Muscle of leg (tissue), 11 donors: ENCODE results near the gene HOXB4. TPM values are rescaled to one million over a fixed set of nuclear protein-coding genes. Genes with fewer than 3 reads are reported as not detected.

ENCODE experiments used
- DNase-seq: peaks from one replicate; pipeline ENCODE4 v3.0.0; 2013
- H3K27ac ChIP-seq: one replicate; pipeline ENCODE4 v1.5.1; 2013; ENCODE audit warnings: mild to moderate bottlenecking, low read length, control low read depth
- H3K27me3 ChIP-seq: one replicate; pipeline ENCODE4 v1.6.1; 2013; ENCODE audit warnings: low read length; ENCODE audit not compliant: control insufficient read depth, insufficient read depth
- H3K36me3 ChIP-seq: one replicate; pipeline ENCODE4 v1.6.1; 2013; ENCODE audit warnings: low read length; ENCODE audit not compliant: control insufficient read depth, insufficient read depth
- H3K4me1 ChIP-seq: one replicate; pipeline ENCODE4 v1.6.1; 2013; ENCODE audit warnings: low read length; ENCODE audit not compliant: control insufficient read depth, insufficient read depth
- H3K4me3 ChIP-seq: one replicate; pipeline ENCODE4 v1.5.1; 2013; ENCODE audit warnings: low read length, control low read depth
- H3K9me3 ChIP-seq: replicated peaks from 2 replicates; pipeline ENCODE4 v1.6.1; 2013; ENCODE audit warnings: low read depth, low read length; ENCODE audit not compliant: control insufficient read depth
- WGBS: methylation state at CpG from one replicate; pipeline ENCODE4 v1.1.5; 2013; ENCODE audit warnings: missing lambda C conversion rate; ENCODE audit not compliant: insufficient coverage; 5-methylcytosine and 5-hydroxymethylcytosine counted together
- polyA plus RNA-seq, 8 donors: library from polyadenylated mRNA; unstranded; fragments of 120-200 nt; gene quantifications; one replicate each; pipeline versions ENCODE4 v1.2.1 to v1.2.3, GENCODE V29; 2013; ENCODE audit warnings: inconsistent platforms in 1 of 8, low replicate concordance in 1 of 8; ENCODE audit not compliant: insufficient read length in 8 of 8, insufficient read depth in 1 of 8
- total RNA-seq: library from RNA; stranded (reverse); fragments of 120-200 nt; gene quantifications from one replicate; pipeline ENCODE4 v1.2.4, GENCODE V29; 2013

The HOXB4 gene
- total and polyA plus RNA-seq, 9 donors, result 0.53 to 1.7 (median 1.2) TPM

GRCh38 chr17:48576479-48577309 is 1.5 kb downstream of the HOXB4 start:
- H3K27ac ChIP-seq, result no peak overlapping the region
- H3K9me3 ChIP-seq, result no peaks in the 10 kb centered on the region
- H3K27me3 ChIP-seq, result peaks cover 96% of the 10 kb centered on the region
- no peak for DNase-seq
- H3K4me3 ChIP-seq, result peak overlapping the region; percentile 37
- peaks cover 29% of the 10 kb centered on the region for H3K4me1 ChIP-seq
- WGBS, result 15% methylated on average over 15 of the region's 43 CpGs
- H3K36me3 ChIP-seq, result no peaks in the 10 kb centered on the region

GRCh38 chr17:48575673-48576478 is 2.3 kb downstream of the HOXB4 start:
- Histone ChIP-seq H3K27me3 (peaks cover 96% of the 10 kb centered on the region), H3K4me1 (peaks cover 35% of the 10 kb centered on the region), H3K27ac (peak overlapping the region; percentile 47), H3K4me3 (no peak overlapping the region), H3K36me3 (no peaks in the 10 kb centered on the region), H3K9me3 (no peaks in the 10 kb centered on the region)
- WGBS, result 12% methylated on average over 12 of the region's 22 CpGs
- DNase-seq, result no peak

- Histone ChIP-seq H3K9me3 (no peaks in the 10 kb centered on the region), H3K27ac (no peak overlapping the region), H3K27me3 (peaks cover 96% of the 10 kb centered on the region), H3K4me3 (no peak overlapping the region), H3K4me1 (peaks cover 41% of the 10 kb centered on the region), H3K36me3 (no peaks in the 10 kb centered on the region)
- WGBS, result no CpG with 5 or more reads among the region's 7 CpGs
- no peak for DNase-seq
Observed at GRCh38 chr17:48575066-48575582, 3.0 kb downstream of the HOXB4 start.

DNA sequence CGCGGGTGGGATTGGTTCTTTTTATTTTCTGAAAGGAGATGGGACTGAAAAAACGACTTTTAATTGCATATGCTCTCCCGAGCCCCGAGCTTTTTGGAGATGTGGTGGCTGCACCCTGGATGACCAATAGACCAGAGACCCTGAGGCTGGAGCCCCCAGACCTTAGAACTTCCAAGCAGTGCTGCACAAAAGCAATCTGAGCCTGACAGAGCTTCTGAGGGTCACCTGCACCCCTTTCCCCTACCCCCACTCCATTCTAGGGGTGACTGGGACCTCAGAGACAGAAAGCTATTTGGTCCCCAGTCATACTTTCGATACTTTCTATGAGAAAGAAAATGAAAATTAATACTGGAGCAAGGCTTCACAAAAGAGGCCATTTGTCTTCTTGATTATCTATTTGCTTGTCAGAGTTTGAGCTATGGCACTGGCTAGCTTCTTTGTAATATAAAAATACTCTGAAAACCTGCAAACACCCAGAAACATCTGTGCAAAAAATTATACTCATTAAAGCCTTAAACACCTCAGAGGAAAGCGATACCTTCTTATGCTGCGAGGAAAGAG is 3.6 kb downstream of the HOXB4 start:
- Histone ChIP-seq H3K27ac (no peak overlapping the region), H3K27me3 (peaks cover 96% of the 10 kb centered on the region), H3K36me3 (no peaks in the 10 kb centered on the region), H3K4me3 (no peak overlapping the region), H3K4me1 (peaks cover 41% of the 10 kb centered on the region), H3K9me3 (no peaks in the 10 kb centered on the region)
- WGBS, result 25% methylated on average over 5 of the region's 8 CpGs
- no peak for DNase-seq

DNA sequence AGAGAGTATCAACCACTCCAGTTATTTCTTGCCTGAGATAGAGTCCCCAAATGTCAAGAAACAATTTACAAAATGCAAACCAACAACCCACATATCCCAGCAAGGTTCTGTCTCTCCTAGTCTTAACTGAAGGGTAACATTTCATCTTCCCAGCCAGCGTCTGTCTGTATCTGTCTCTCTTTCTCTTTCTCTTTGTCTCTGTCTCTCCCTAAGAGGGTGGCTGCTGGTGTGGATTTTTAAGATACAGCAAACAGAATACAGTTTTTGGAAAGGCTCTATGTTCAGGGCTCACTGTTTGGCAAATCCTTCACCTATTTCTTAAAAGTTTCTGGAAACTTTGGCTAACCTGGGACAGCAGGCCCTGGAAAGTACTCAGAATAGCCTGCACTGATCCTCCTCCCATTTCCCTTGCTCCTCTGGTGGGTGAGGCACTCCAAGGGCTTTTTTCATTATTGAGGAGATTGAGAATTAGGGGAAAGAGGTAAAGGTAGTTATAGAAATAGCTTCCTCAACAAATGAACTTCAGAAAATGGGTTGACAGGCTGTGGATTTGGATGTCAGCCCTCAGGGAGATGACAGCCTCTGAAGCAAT is 6.2 kb downstream of the HOXB4 start:
- no CpG with 5 or more reads among the region's 1 CpG for WGBS
- Histone ChIP-seq H3K4me1 (peaks cover 31% of the 10 kb centered on the region), H3K4me3 (no peak overlapping the region), H3K27me3 (peaks cover 97% of the 10 kb centered on the region), H3K36me3 (no peaks in the 10 kb centered on the region), H3K9me3 (no peaks in the 10 kb centered on the region), H3K27ac (peak overlapping the region; percentile 40)
- no peak for DNase-seq

DNA sequence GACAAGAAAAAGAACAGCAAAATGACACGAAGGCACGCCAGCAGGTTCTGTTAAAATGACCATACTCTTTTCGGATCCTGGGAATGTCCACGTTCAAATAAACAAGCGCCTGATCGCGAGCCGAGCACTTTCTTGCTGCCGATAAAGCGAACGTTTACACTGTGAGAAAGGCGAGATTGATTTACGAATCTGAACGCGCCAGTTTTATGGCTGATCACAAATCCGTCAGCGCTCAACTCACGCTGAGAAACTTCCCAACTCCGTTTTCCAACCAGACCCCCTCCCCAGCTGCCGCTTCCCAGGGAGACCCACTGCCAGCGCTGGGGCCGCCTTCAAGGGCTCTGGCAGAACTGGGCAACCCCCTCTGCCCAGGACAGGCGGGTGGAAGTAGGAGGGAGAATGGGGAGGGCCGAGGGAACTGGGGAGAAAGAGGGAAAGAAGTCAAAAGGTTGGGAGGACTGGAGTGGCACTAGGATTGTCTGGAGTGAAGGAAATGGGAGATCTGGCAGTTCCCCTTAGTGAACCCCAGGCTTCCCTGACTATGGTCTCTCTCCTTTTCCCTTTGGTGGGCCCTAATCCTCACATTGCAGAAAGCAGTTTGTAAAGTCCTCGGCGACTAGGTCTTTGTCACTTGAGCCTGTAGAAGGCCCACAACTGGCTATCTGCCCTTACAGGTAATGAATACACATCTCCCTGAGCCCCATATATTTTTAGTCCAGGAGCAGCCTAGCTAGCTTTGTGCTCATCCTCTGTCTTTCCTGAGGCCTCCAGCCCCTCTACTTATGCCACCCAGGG is 6.9 kb downstream of the HOXB4 start:
- no peaks in the 10 kb centered on the region for H3K9me3 ChIP-seq
- H3K27me3 ChIP-seq, result peaks cover 97% of the 10 kb centered on the region
- H3K36me3 ChIP-seq, result no peaks in the 10 kb centered on the region
- H3K27ac ChIP-seq, result peak overlapping the region; percentile 40
- peaks cover 24% of the 10 kb centered on the region for H3K4me1 ChIP-seq
- WGBS, result 24% methylated on average over 21 of the region's 26 CpGs
- DNase-seq, result no peak
- no peak overlapping the region for H3K4me3 ChIP-seq

- H3K4me3 ChIP-seq, result no peak overlapping the region
- H3K27ac ChIP-seq, result peak overlapping the region; percentile 60
- WGBS, result 8% methylated on average over 12 of the region's 19 CpGs
- peaks cover 19% of the 10 kb centered on the region for H3K4me1 ChIP-seq
- H3K27me3 ChIP-seq, result peaks cover 97% of the 10 kb centered on the region
- H3K36me3 ChIP-seq, result no peaks in the 10 kb centered on the region
- H3K9me3 ChIP-seq, result no peaks in the 10 kb centered on the region
- no peak for DNase-seq
Observed at GRCh38 chr17:48570325-48571023, 7.7 kb downstream of the HOXB4 start.

GRCh38 chr17:48569674-48570324 is 8.4 kb downstream of the HOXB4 start:
- peaks cover 99% of the 10 kb centered on the region for H3K27me3 ChIP-seq
- H3K36me3 ChIP-seq, result no peaks in the 10 kb centered on the region
- 18% methylated on average over 1 of the region's 6 CpGs for WGBS
- DNase-seq, result no peak
- peaks cover 24% of the 10 kb centered on the region for H3K4me1 ChIP-seq
- no peak overlapping the region for H3K4me3 ChIP-seq
- H3K9me3 ChIP-seq, result no peaks in the 10 kb centered on the region
- peak overlapping the region; percentile 60 for H3K27ac ChIP-seq

DNA sequence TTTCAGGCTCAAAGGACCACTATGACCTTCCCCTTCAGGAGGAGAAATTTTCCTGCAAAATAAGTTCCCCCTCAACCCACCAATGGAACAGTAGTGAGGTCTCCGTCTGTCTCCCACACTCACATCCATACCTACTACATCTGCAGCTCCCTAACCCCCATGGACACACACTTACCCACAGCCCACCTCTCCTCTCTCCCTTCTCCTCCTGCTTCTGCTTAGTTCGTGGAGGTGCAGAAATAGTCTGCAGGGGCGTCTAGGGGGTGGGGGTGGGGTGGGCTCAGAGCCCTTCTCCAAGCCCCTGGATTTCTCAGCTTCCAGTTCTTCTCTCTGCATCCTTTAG is 8.9 kb downstream of the HOXB4 start:
- 43% methylated on average over 1 of the region's 3 CpGs for WGBS

More for the DNA sequence above, 8.9 kb downstream of the HOXB4 start:
- no peaks in the 10 kb centered on the region for H3K9me3 ChIP-seq
- peaks cover 24% of the 10 kb centered on the region for H3K4me1 ChIP-seq
- DNase-seq, result no peak
- H3K27ac ChIP-seq, result peak overlapping the region; percentile 13
- peaks cover 99% of the 10 kb centered on the region for H3K27me3 ChIP-seq
- H3K36me3 ChIP-seq, result no peaks in the 10 kb centered on the region
- H3K4me3 ChIP-seq, result no peak overlapping the region
